ENCODE results near the gene JAG2.
"Not testable (repeated sequence)": the region's sequence is repeated elsewhere in the genome, so short reads cannot be mapped to it uniquely, and the experiment has no call there.

JAG2 gene

GRCh38 chr14:105123981-105124765, 44.4 kb downstream of the JAG2 start:
- no peak overlapping the region for H3K4me3 ChIP-seq (ENCODE audit: low read depth, low read length)

DNA sequence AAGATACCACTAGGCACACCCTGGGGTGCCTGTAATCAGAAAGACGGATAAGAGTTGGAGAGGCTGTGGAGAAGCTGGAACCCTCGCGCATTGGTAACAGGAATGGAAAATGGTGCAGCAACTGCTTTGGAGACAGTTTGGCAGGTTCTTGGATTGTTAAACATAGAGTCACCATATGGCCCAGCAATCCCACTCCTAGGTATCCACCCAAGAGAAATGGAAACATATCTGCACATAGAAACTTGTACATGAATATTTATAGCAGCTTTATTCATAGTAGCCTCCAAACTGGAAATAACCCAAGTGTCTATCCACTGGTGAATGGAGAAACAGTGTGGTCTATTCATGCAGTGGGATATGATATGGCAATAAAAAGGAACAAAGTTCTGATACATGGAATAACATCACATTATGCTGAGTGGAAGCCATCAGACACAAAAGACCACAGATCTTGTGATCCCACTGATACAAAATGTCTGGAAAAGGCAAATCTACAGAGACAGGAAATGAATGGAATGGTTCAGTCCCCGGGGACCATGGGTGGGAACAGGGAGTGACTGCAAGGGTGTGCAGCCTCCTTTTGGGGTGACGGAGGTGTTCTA, 45.4 kb downstream of the JAG2 start:
- H3K4me3 ChIP-seq (ENCODE audit: low read depth, low read length): no peak overlapping the region

- no peak overlapping the region for H3K4me3 ChIP-seq (ENCODE audit: low read depth, low read length)
Observed at GRCh38 chr14:105120056-105120455, 48.5 kb downstream of the JAG2 start.

GRCh38 chr14:105119408-105120025, 49.1 kb downstream of the JAG2 start:
- no peak overlapping the region for H3K4me3 ChIP-seq (ENCODE audit: low read depth, low read length)

DNA sequence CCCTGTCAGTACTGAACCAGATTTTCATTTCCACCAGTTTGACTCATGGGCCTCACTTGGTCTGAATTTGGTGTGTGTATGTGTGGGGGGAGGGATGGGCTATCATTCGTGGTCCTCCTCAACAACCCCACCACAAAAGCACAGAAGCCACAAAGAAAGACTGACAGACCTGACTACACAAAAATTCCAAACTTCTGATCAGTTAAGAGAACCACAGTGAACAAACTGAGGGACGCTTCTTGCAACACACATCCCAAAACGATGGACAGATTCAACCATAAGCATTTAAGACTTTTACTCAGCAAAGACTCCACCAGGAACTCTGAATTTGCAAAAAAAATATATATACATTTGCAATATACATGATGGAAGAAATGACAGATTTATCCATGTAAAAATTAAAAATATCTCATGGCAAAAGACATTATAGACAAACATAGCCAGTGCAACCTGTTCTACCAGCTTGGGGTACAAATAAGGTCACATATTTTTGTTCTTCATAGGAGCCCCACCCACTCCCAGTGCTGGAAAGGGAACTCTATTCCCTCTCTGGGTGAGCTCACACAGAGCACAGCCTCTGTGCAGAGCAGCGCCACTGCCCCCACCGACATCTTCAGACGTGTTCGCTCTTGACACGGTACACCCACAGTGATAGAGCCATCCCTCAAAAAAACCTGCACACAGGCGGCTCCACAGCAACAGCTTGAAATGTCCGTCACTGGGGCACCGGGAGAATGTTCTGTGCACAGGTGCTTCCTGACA, 49.7 kb downstream of the JAG2 start:
- no peak overlapping the region for H3K4me3 ChIP-seq (ENCODE audit: low read depth, low read length)

- no peak overlapping the region for H3K4me3 ChIP-seq (ENCODE audit: low read depth, low read length)
Observed at GRCh38 chr14:105117710-105118385, 50.7 kb downstream of the JAG2 start.

- no peak overlapping the region for H3K4me3 ChIP-seq (ENCODE audit: low read depth, low read length)
Observed at GRCh38 chr14:105117257-105117646, 51.3 kb downstream of the JAG2 start.

- no peak overlapping the region for H3K4me3 ChIP-seq (ENCODE audit: low read depth, low read length)
Observed at GRCh38 chr14:105116451-105117256, 51.9 kb downstream of the JAG2 start.

GRCh38 chr14:105109243-105109642, 59.3 kb downstream of the JAG2 start:
- H3K4me3 ChIP-seq (ENCODE audit: low read depth, low read length): not testable (repeated sequence)

- H3K4me3 ChIP-seq (ENCODE audit: low read depth, low read length): no peak overlapping the region
Observed at GRCh38 chr14:105108516-105108864, 60.1 kb downstream of the JAG2 start.

DNA sequence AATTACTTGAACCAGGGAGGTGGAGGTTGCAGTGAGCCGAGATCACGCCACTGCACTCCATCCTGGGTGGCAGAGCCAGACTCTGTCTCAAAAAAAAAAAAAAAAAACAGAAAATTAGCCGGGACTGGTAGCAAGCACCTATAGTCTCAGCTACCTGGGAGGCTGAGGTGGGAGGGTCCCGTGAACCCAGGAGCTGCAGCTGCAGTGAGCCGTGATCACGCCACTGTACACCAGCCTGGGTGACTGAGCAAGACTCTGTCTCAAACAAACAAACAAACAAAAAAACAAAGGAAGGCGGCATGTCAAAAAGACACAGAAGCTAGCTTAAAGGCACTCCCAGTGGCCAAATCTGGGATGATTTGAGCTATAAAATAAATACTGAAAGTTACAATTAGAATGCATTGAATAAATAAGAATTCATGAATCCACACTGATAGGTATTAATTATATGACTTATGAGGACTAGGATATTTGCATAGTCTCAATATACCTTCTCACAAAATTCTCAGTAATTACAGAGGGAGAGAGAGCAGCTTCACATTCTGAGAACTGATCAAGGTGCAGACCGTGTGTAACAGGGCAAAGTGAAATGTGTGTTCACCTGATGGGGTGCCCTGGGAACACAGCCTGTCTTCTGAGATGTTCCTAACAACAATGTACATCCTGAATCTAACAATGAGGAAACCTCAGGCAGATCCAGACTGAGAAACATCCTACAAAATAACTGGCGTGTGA, 60.6 kb downstream of the JAG2 start:
- H3K4me3 ChIP-seq (ENCODE audit: low read depth, low read length): no peak overlapping the region

DNA sequence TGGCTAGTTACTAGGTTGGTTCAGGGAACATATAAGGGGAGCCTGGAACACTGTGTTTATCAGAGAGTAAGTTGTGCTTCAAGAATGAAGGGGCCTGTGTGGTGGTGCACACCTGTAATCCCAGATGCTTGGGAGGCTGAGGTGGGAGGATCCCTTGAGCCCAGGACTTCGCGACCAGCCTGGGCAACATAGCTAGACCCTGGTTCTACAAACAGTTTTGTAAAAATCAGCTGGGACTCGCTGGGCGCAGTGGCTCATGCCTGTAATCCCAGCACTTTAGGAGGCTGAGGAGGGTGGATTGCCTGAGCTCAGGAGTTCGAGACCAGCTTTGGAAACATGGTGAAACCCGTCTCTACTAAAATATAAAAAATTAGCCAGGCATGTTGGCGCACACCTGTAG, 61.2 kb downstream of the JAG2 start:
- H3K4me3 ChIP-seq (ENCODE audit: low read depth, low read length): no peak overlapping the region

- no peak overlapping the region for H3K4me3 ChIP-seq (ENCODE audit: low read depth, low read length)
Observed at GRCh38 chr14:105105158-105105557, 63.4 kb downstream of the JAG2 start.

DNA sequence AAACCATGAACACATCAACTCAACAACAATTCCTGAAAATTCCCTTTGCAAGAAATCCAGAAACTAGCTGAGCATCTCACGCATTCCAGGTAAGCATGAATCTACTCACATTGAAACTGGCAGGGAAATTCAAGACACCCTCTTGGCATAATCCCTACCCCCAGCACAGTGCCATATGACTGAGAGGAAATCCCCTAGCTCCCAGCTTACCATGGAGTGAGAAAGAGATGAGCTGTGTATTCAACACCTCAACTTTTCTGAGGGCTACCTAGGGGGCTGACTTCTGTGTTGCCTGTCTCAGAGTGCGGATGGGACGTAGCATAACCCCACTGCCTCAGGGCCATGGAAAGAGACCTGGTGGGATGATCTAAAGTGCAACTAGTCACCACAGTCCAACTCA, 65.7 kb downstream of the JAG2 start:
- H3K4me3 ChIP-seq (ENCODE audit: low read depth, low read length): no peak overlapping the region

DNA sequence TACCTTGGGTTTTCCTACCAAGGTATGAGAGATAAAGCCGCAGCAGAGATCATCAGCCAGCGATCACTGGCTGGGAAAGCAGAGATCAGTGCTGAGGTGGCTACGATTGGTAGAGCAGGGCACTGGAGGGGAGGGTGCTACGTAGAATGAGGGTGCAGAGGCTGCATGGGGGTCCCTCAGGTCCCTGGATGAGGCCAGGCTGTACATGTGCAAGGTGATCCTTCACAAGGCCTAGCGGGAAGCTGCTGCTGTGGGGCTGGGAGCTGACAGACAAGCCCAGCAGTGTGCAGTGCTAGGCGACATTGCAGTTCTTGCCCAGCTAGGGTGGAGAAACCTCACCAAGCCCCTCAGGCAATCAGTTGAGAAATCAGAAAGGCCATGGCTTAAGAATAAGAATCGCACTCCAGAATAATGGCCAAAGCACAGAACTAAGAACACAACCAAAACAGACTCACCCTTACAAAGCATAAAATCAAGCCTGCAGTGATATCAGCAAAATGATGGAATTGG, 66.2 kb downstream of the JAG2 start:
- no peak overlapping the region for H3K4me3 ChIP-seq (ENCODE audit: low read depth, low read length)

DNA sequence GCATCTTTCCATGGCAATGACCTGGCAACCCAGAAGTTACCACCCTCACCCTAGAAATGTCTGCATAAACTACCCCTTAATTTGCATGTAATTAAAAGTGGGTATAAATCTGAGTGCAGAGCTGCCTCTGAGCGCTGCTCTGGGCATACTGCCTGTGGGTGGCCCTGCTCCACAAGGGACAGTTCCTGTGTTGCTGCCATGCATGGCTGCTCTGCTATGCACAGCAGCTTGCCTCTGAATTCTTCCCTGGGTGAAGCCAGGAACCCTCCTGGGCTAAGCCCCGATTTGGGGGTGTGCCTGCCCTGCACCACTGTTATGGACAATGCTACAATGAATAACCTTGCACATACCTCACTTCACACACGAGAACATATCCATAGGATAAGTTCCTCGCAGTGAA, 67.7 kb downstream of the JAG2 start:
- no peak overlapping the region for H3K4me3 ChIP-seq (ENCODE audit: low read depth, low read length)

DNA sequence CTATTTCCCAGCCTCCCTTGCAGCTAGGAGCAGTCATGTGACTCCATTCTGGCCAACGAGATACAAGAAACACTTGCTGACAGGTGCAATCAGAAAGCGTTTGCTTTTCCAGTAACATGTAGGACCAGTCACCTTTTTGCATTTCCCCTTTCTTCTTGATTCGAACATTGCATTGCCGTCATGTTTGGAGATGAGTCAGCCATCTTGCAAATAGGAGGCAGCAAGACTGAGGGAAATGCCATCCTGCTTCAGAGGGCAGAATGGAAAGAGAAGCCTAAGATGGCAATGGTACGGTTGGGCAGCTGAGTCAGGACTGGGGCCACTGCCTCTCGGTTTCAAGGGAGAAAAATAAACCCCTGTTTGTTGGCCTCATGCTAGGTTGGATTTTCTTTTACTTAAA, 68.8 kb downstream of the JAG2 start:
- no peak overlapping the region for H3K4me3 ChIP-seq (ENCODE audit: low read depth, low read length)

DNA sequence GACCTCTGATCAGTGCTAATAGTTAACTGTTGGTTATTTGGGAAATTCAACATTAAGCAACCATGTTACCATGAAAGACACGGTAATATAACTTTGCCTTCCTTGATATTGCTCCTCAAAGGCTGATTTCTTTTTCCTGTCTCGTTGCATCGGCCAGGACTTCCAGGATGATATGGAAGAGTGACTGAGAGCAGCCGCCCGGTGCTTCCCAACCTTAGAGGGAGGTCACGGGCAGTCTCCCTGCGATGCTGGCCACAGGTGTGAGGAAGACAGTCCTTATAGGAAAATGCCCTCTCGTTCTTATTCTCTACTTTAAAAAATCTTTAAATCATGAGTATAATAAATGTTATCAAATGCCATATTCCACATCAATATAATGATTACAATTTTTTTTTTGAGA, 70.3 kb downstream of the JAG2 start:
- H3K4me3 ChIP-seq (ENCODE audit: low read depth, low read length): no peak overlapping the region

GRCh38 chr14:105097794-105098127, 70.8 kb downstream of the JAG2 start:
- H3K4me3 ChIP-seq (ENCODE audit: low read depth, low read length): no peak overlapping the region

All from iPS-11a (cell line).